ENCODE data around the gene DPP6.
"Not testable (repeated sequence)": the region's sequence is repeated elsewhere in the genome, so short reads cannot be mapped to it uniquely, and the experiment has no call there.

DPP6 gene

GRCh38 chr7:154656618-154657017 lies 604.4 kb downstream of the DPP6 start:
- no peak for DNase-seq (ENCODE audit: low read depth)

GRCh38 chr7:154666768-154667167 lies 614.6 kb downstream of the DPP6 start:
- DNase-seq (ENCODE audit: low read depth), result no peak

GRCh38 chr7:154672659-154673415 lies 620.6 kb downstream of the DPP6 start:
- no peak for DNase-seq (ENCODE audit: low read depth)

- no peak for DNase-seq (ENCODE audit: low read depth)
Observed at GRCh38 chr7:154674191-154674590, 622.0 kb downstream of the DPP6 start.

GRCh38 chr7:154675560-154675959 lies 623.4 kb downstream of the DPP6 start:
- no peak for DNase-seq (ENCODE audit: low read depth)

GRCh38 chr7:154676033-154676421 lies 623.8 kb downstream of the DPP6 start:
- not testable (repeated sequence) for DNase-seq (ENCODE audit: low read depth)

- no peak for DNase-seq (ENCODE audit: low read depth)
Observed at GRCh38 chr7:154676422-154677073, 624.4 kb downstream of the DPP6 start.

GRCh38 chr7:154677454-154677853 lies 625.3 kb downstream of the DPP6 start:
- no peak for DNase-seq (ENCODE audit: low read depth)

- DNase-seq (ENCODE audit: low read depth), result not testable (repeated sequence)
Observed at GRCh38 chr7:154678001-154678550, 625.9 kb downstream of the DPP6 start.

GRCh38 chr7:154679379-154680053 lies 627.3 kb downstream of the DPP6 start:
- DNase-seq (ENCODE audit: low read depth), result no peak

GRCh38 chr7:154680894-154681659 lies 628.9 kb downstream of the DPP6 start:
- DNase-seq (ENCODE audit: low read depth), result no peak

GRCh38 chr7:154682003-154682402 lies 629.8 kb downstream of the DPP6 start:
- DNase-seq (ENCODE audit: low read depth), result no peak

GRCh38 chr7:154684666-154685563 lies 632.7 kb downstream of the DPP6 start:
- no peak for DNase-seq (ENCODE audit: low read depth)

GRCh38 chr7:154685564-154685901 lies 633.3 kb downstream of the DPP6 start:
- no peak for DNase-seq (ENCODE audit: low read depth)

- no peak for DNase-seq (ENCODE audit: low read depth)
Observed at GRCh38 chr7:154686305-154686704, 634.1 kb downstream of the DPP6 start.

GRCh38 chr7:154688952-154689351 lies 636.8 kb downstream of the DPP6 start:
- no peak for DNase-seq (ENCODE audit: low read depth)

- DNase-seq (ENCODE audit: low read depth), result no peak
Observed at GRCh38 chr7:154690411-154690810, 638.2 kb downstream of the DPP6 start.

- no peak for DNase-seq (ENCODE audit: low read depth)
Observed at GRCh38 chr7:154693661-154694060, 641.5 kb downstream of the DPP6 start.

- DNase-seq (ENCODE audit: low read depth), result no peak
Observed at GRCh38 chr7:154695836-154696235, 643.6 kb downstream of the DPP6 start.

GRCh38 chr7:154696556-154696955 lies 644.4 kb downstream of the DPP6 start:
- DNase-seq (ENCODE audit: low read depth), result no peak

- DNase-seq (ENCODE audit: low read depth), result no peak
Observed at GRCh38 chr7:154698726-154699291, 646.6 kb downstream of the DPP6 start.

All from EH (cell line).